SU-DHL-6 (cell line): ENCODE results near the gene HNRNPL.
A peak's percentile ranks its signal among the peaks of the same experiment; 100 is the strongest.

ENCODE experiments used
- H2AFZ ChIP-seq: fragments of 200-600 bp; sonication (generic); 2 replicates; pipeline ENCODE4 v1.6.1; 2014; ENCODE audit warnings: low read depth, mild to moderate bottlenecking, moderate library complexity, mixed read lengths, antibody characterized with exemption, low read length; ENCODE audit not compliant: severe bottlenecking
- H3F3A ChIP-seq: fragments of 200-600 bp; shearing (Covaris generic); 2 replicates; pipeline ENCODE4 v1.6.0; 2016; ENCODE audit warnings: antibody characterized with exemption, mild to moderate bottlenecking; ENCODE audit not compliant: insufficient read depth
- H3K27ac ChIP-seq: fragments of 200-600 bp; sonication (generic); 2 replicates; pipeline ENCODE4 v1.5.1; 2016; ENCODE audit warnings: low read depth, mild to moderate bottlenecking, low read length, moderate library complexity, mixed read lengths
- H3K27me3 ChIP-seq: fragments of 200-600 bp; sonication (generic), shearing (Covaris generic); 2 replicates; pipeline ENCODE4 v1.6.0; 2014; ENCODE audit warnings: mild to moderate bottlenecking, low read length
- H3K36me3 ChIP-seq: fragments of 200-600 bp; sonication (generic); 2 replicates; pipeline ENCODE4 v1.6.1; 2014; ENCODE audit warnings: mild to moderate bottlenecking, low read length, mixed read lengths
- H3K4me2 ChIP-seq: fragments of 300-600, 200-600 bp; shearing (Covaris generic), sonication (generic); 2 replicates; pipeline ENCODE4 v1.6.0; 2014; ENCODE audit warnings: low read length, low read depth, mild to moderate bottlenecking; ENCODE audit not compliant: poor library complexity, severe bottlenecking
- H3K4me3 ChIP-seq: fragments of 200-600 bp; sonication (generic); 2 replicates; pipeline ENCODE4 v1.5.1; 2014; ENCODE audit warnings: antibody characterized with exemption, low read length, mild to moderate bottlenecking, mixed read lengths; ENCODE audit not compliant: insufficient read depth, poor library complexity, severe bottlenecking
- H3K79me2 ChIP-seq: fragments of 200-600 bp; sonication (generic); 2 replicates; pipeline ENCODE4 v1.6.1; 2014; ENCODE audit warnings: mild to moderate bottlenecking, low read length, moderate library complexity; ENCODE audit not compliant: insufficient read depth
- H3K9ac ChIP-seq: fragments of 200-600 bp; sonication (generic); 2 replicates; pipeline ENCODE4 v1.7.0; 2014; ENCODE audit warnings: mild to moderate bottlenecking, low read length
- H3K9me2 ChIP-seq: fragments of 200-600 bp; sonication (generic); replicated peaks from 2 replicates; pipeline ENCODE4 v1.6.1; 2014; ENCODE audit warnings: low read length; ENCODE audit not compliant: insufficient read depth
- H3K9me3 ChIP-seq: fragments of 200-600 bp; sonication (generic); 2 replicates; pipeline ENCODE4 v1.6.1; 2014; ENCODE audit warnings: low read length, mixed read lengths; ENCODE audit not compliant: insufficient read depth
- H4K20me1 ChIP-seq: fragments of 200-600 bp; sonication (generic); 2 replicates; pipeline ENCODE4 v1.6.1; 2014; ENCODE audit warnings: low read depth, mild to moderate bottlenecking, antibody characterized with exemption, low read length, moderate library complexity, mixed read lengths
- CTCF ChIP-seq: fragments of 200-600 bp; sonication (generic); IDR thresholded peaks from one replicate; pipeline ENCODE4 v1.5.1; 2017; ENCODE audit warnings: antibody characterized with exemption, mild to moderate bottlenecking, low read length, moderate library complexity; ENCODE audit not compliant: insufficient read depth, poor library complexity, severe bottlenecking
- EZH2phosphoT487 ChIP-seq: fragments of 200-600 bp; sonication (generic), shearing (Covaris generic); conservative IDR thresholded peaks from 2 replicates; pipeline ENCODE4 v1.6.1; 2018; ENCODE audit warnings: mild to moderate bottlenecking, antibody characterized with exemption, low read length, moderate library complexity, mixed read lengths

HNRNPL gene

GRCh38 chr19:38850436-38850975 is 720 bp upstream of the HNRNPL start:
- Histone ChIP-seq H3K27me3 (no peaks in the 10 kb centered on the region), H3K9me3 (no peaks in the 10 kb centered on the region)

GRCh38 chr19:38849147-38849859 is 483 bp downstream of the HNRNPL start:
- H4K20me1 ChIP-seq: peaks cover 36% of the 10 kb centered on the region
- H3K79me2 ChIP-seq: peaks cover 55% of the 10 kb centered on the region
- no peaks in the 10 kb centered on the region for H3K27me3 ChIP-seq
- no peaks in the 10 kb centered on the region for H3K9me3 ChIP-seq
- H3K4me2 ChIP-seq: peak overlapping the region; percentile 73
- TF ChIP-seq EZH2phosphoT487 (no peak), CTCF (no peak)
- no peak overlapping the region for H2AFZ ChIP-seq
- peak overlapping the region; percentile 92 for H3K27ac ChIP-seq
- H3K9ac ChIP-seq: peak overlapping the region; percentile 98
- peaks cover 28% of the 10 kb centered on the region for H3F3A ChIP-seq
- no peaks in the 10 kb centered on the region for H3K9me2 ChIP-seq
- peaks cover 38% of the 10 kb centered on the region for H3K36me3 ChIP-seq
- H3K4me3 ChIP-seq: peak overlapping the region; percentile 78

More at GRCh38 chr19:38850436-38850975, 720 bp upstream of the HNRNPL start:
- no peak overlapping the region for H2AFZ ChIP-seq
- H3K79me2 ChIP-seq: peaks cover 43% of the 10 kb centered on the region
- TF ChIP-seq CTCF (no peak), EZH2phosphoT487 (no peak)
- peaks cover 27% of the 10 kb centered on the region for H4K20me1 ChIP-seq
- H3K4me3 ChIP-seq: peak overlapping the region; percentile 46
- peaks cover 26% of the 10 kb centered on the region for H3K36me3 ChIP-seq
- H3K27ac ChIP-seq: peak overlapping the region; percentile 90
- no peaks in the 10 kb centered on the region for H3K9me2 ChIP-seq
- peaks cover 25% of the 10 kb centered on the region for H3F3A ChIP-seq
- peak overlapping the region; percentile 70 for H3K9ac ChIP-seq
- H3K4me2 ChIP-seq: peak overlapping the region; percentile 73

- Histone ChIP-seq H3K27me3 (no peaks in the 10 kb centered on the region), H3K4me3 (peak overlapping the region; percentile 78), H3K36me3 (peaks cover 46% of the 10 kb centered on the region), H3K4me2 (peak overlapping the region; percentile 73), H3K27ac (peak overlapping the region; percentile 92), H3K9me3 (no peaks in the 10 kb centered on the region), H4K20me1 (peaks cover 44% of the 10 kb centered on the region), H3F3A (peaks cover 24% of the 10 kb centered on the region), H3K9me2 (no peaks in the 10 kb centered on the region), H3K9ac (peak overlapping the region; percentile 98), H2AFZ (no peak overlapping the region), H3K79me2 (peaks cover 63% of the 10 kb centered on the region)
- no peak for TF ChIP-seq EZH2phosphoT487
- TF ChIP-seq CTCF: no peak
Measured at GRCh38 chr19:38848299-38849146, 1.3 kb downstream of the HNRNPL start.
